Neural crest cell (in vitro differentiated cells): Measurements from ENCODE around the gene ATP2C2. TPM values are rescaled to one million over a fixed set of nuclear protein-coding genes. Genes with fewer than 3 reads are reported as not detected.

Experiments
- DNase-seq: peaks from one replicate; pipeline ENCODE4 v3.0.0; 2021; ENCODE audit warnings: low read depth, mixed read lengths, low spot score
- H3K27ac Mint-ChIP-seq: one replicate; pipeline ENCODE4 v1.8.0; 2021; ENCODE audit warnings: mild to moderate bottlenecking, mixed read lengths; ENCODE audit not compliant: unreplicated experiment
- H3K27me3 Mint-ChIP-seq: 2 replicates; pipeline ENCODE4 v1.8.0; 2021; ENCODE audit warnings: low read depth, mild to moderate bottlenecking, mixed read lengths
- H3K36me3 Mint-ChIP-seq: 2 replicates; pipeline ENCODE4 v1.8.0; 2021; ENCODE audit warnings: low read depth, mild to moderate bottlenecking, mixed read lengths
- H3K4me1 Mint-ChIP-seq: 2 replicates; pipeline ENCODE4 v1.8.0; 2021; ENCODE audit warnings: mixed read lengths
- H3K4me3 Mint-ChIP-seq: one replicate; pipeline ENCODE4 v1.8.0; 2021; ENCODE audit warnings: mild to moderate bottlenecking, mixed read lengths
- H3K9me3 Mint-ChIP-seq: 2 replicates; pipeline ENCODE4 v1.8.0; 2021; ENCODE audit warnings: mixed read lengths
- CTCF ChIP-seq: fragments of 200-600 bp; sonication (generic); conservative IDR thresholded peaks from 2 replicates; pipeline ENCODE4 v1.5.0; 2021; ENCODE audit warnings: antibody characterized with exemption, mild to moderate bottlenecking
- total RNA-seq: library from RNA; stranded (reverse); gene quantifications from 2 replicates; pipeline ENCODE4 v1.2.1, GENCODE V29; 2021

Gene ATP2C2
- total RNA-seq, 1 donor from 2014 or later: 0.30 TPM

- Mint-ChIP-seq H3K4me1 (peaks cover 9% of the 10 kb centered on the region), H3K4me3 (no peak overlapping the region), H3K27me3 (peaks cover 13% of the 10 kb centered on the region), H3K36me3 (no peaks in the 10 kb centered on the region), H3K27ac (no peak overlapping the region), H3K9me3 (no peaks in the 10 kb centered on the region)
- DNase-seq: no peak
- TF ChIP-seq CTCF: no peak
Observed at GRCh38 chr16:84407588-84408313, 39.4 kb downstream of the ATP2C2 start.

- no peaks in the 10 kb centered on the region for H3K36me3 Mint-ChIP-seq
- no peak overlapping the region for H3K4me3 Mint-ChIP-seq
- H3K4me1 Mint-ChIP-seq: peaks cover 13% of the 10 kb centered on the region
- H3K27ac Mint-ChIP-seq: no peak overlapping the region
- H3K27me3 Mint-ChIP-seq: peaks cover 11% of the 10 kb centered on the region
- H3K9me3 Mint-ChIP-seq: no peaks in the 10 kb centered on the region
- no peak for TF ChIP-seq CTCF
- DNase-seq: no peak
Observed at GRCh38 chr16:84408314-84408690, 40.0 kb downstream of the ATP2C2 start.

GRCh38 chr16:84408856-84409255, 40.5 kb downstream of the ATP2C2 start:
- TF ChIP-seq CTCF: no peak
- peaks cover 14% of the 10 kb centered on the region for H3K4me1 Mint-ChIP-seq
- no peaks in the 10 kb centered on the region for H3K9me3 Mint-ChIP-seq
- no peaks in the 10 kb centered on the region for H3K36me3 Mint-ChIP-seq
- H3K27ac Mint-ChIP-seq: peak overlapping the region; percentile 13
- no peak overlapping the region for H3K4me3 Mint-ChIP-seq
- peaks cover 11% of the 10 kb centered on the region for H3K27me3 Mint-ChIP-seq
- no peak for DNase-seq

GRCh38 chr16:84410361-84411138, 42.2 kb downstream of the ATP2C2 start:
- Mint-ChIP-seq H3K36me3 (no peaks in the 10 kb centered on the region), H3K9me3 (no peaks in the 10 kb centered on the region), H3K4me3 (no peak overlapping the region), H3K27me3 (peaks cover 4% of the 10 kb centered on the region), H3K4me1 (peaks cover 27% of the 10 kb centered on the region), H3K27ac (no peak overlapping the region)
- no peak for TF ChIP-seq CTCF
- no peak for DNase-seq

GRCh38 chr16:84411768-84412167, 43.4 kb downstream of the ATP2C2 start:
- Mint-ChIP-seq H3K4me1 (peaks cover 28% of the 10 kb centered on the region), H3K27ac (no peak overlapping the region)

More at GRCh38 chr16:84411768-84412167, 43.4 kb downstream of the ATP2C2 start:
- Mint-ChIP-seq H3K27me3 (peaks cover 4% of the 10 kb centered on the region), H3K4me3 (no peak overlapping the region), H3K9me3 (no peaks in the 10 kb centered on the region), H3K36me3 (no peaks in the 10 kb centered on the region)
- no peak for DNase-seq
- TF ChIP-seq CTCF: no peak
